SKM-1 (cell line): Measurements from ENCODE around the gene NDUFAF3.
A peak's percentile ranks its signal among the peaks of the same experiment; 100 is the strongest.

Experiments
- DNase-seq: peaks from one replicate; lab custom pipeline; 2025; ENCODE audit not compliant: unreplicated experiment; lab: John Stamatoyannopoulos, UW

NDUFAF3 gene, protein sequence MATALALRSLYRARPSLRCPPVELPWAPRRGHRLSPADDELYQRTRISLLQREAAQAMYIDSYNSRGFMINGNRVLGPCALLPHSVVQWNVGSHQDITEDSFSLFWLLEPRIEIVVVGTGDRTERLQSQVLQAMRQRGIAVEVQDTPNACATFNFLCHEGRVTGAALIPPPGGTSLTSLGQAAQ

DNA sequence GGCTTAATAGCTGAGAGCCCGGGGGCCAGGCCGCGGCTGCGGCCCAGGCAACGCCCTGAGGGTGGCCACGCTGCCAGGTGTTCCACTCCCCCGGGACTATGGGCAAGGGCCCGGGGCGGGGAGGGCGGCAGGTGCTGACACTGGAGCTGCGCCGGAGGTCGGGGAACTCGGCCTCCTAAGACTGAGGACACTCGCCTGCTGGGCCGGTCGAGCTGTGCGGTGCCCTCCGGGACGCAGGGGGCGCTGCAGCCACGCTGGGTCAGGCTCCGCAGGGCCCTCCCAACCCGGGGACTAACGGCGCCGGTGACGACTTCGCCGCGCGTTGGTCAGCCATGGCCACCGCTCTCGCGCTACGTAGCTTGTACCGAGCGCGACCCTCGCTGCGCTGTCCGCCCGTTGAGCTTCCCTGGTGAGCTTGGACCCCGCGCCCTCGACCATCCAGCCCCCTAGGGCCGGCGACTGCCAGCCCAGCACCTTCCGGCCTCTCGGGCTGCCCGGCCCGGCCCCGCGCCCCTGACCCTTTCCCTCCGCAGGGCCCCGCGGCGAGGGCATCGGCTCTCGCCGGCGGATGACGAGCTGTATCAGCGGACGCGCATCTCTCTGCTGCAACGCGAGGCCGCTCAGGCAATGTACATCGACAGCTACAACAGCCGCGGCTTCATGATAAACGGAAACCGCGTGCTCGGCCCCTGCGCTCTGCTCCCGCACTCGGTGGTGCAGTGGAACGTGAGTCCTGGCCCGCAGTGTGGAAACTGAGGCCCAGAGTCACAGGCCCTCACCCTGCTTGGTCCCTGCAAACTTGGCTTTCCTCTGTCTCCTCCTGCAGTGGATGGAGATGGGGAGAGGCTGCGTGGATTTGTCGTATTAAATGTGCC is at the start of gene NDUFAF3:
Gene NDUFAF3 (plus strand): TSS at position 309 of the 875 bp plus-strand sequence. CDS start 24 bp downstream, at position 333.
- peak; percentile 56 for DNase-seq

DNA sequence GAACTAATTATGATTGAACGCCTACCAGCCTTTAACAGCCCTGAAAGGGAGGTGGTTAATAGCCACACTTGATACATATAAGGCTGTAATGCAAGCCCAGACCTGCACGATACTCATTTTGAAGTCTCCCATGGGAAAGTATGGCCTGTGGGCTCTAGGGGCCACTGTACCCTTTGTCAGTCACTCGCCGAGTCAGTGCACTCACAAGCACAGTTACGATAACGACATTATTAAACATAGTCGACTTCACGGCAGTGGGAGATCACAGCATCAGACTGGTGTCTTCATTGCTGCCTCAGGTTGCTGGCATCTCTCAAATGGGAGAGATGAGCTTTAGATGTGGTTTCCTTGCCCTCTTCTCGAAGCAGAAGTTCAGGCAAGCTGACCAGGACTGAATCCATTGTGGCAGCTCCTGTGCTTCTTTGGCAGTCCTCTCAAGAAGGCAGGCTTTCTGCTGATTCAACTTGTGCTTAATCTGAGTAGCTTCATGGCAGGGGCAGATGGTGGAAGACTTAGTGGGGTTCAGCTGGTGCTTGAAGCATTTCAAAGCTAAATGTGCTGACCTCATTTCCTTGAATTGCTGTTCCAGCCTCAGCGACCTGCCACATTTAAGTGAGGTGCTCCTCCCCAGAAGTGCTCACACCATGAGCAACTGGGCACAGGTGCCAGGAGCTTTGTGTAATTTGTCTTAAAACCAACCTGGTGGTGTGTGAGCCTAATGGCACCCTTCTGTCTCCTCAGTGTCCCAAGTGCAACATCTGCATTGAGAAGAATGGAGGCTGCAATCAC is 47.7 kb upstream of the NDUFAF3 start:
- no peak for DNase-seq

DNA sequence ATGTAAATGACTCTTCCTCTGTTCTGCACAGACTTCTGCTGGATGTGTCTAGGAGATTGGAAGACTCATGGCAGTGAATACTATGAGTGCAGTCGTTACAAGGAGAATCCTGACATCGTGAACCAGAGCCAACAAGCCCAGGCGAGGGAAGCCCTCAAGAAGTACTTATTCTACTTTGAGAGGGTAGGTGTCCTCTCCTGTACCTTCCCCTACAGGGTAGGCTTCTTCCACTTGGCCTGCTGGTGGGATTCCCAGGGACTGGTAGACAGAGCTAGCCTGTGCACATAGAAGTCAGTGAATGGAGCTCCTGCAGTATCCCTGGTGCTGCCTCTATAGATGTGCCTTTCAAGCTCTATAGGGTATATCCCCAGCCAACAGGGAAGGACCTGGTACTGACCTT is 42.5 kb upstream of the NDUFAF3 start:
- DNase-seq, result no peak

DNA sequence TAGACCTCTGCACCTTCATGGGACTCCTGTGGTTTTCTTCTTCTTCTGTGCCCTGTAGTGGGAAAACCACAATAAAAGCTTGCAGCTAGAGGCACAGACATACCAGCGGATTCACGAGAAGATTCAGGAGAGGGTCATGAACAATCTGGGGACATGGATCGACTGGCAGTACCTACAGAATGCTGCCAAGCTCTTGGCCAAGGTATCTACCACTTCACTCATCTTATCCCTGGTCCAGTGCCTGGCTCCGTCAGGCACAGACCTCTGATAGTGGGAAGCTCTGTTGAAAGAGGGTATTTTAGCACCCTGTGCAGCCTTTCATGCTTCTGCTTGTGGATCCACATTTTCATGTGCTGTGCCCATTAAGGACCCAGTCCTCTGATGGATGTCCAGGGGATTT is 41.6 kb upstream of the NDUFAF3 start:
- DNase-seq, result no peak

DNA sequence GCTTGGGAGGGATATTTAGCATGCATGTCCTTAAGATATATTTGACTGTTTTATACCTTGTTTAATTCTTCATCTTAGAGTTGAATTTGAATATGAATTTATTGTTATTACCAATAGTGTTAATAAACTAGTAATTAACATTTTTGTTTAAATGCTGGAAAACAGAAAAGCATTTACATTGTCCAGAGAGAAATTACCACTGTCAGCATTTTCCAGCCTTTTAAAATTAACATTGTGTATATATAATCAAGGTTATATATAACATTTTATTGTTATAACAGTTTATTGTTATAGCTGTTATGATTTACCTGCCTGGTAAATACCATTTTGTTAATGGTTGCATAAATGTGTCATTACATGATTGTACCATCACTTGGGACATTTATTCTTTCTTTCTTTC is 39.9 kb upstream of the NDUFAF3 start:
- no peak for DNase-seq

DNA sequence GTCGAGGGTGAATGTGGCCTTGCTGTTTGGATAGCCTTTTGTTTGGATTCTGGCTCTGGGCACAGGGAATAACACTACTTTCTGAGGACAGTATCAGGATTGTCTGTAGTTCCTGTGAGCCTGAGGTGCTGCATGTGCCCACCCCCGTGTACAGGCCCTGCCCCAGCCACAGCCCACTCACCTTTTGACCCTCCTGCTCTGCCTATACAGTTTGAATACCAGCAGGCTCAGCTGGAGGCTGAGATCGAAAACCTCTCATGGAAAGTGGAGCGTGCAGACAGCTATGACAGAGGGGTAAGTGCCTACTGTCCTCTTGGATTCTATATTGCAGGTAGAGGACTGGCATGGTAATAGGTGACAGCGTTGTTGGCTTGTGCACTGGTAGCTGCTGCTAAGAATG is 39.2 kb upstream of the NDUFAF3 start:
- DNase-seq, result no peak

DNA sequence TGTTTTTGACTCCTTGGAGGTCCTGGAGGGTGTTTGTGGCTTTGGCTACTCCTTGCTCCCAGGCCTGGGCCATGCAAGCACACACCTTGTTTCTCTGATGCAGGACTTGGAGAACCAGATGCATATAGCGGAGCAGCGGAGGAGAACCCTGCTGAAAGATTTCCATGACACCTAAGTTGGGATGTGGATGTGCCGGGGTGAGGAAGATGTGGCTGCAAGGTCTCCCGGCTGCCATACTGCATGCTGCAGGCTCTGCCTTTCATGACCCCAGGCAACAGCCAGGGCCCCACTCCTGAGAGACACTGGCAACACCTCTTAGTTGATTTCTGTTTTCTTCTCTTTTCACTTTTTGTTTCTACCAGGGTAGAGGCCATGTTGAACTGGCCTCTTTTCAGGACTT is 38.8 kb upstream of the NDUFAF3 start:
- DNase-seq, result no peak

DNA sequence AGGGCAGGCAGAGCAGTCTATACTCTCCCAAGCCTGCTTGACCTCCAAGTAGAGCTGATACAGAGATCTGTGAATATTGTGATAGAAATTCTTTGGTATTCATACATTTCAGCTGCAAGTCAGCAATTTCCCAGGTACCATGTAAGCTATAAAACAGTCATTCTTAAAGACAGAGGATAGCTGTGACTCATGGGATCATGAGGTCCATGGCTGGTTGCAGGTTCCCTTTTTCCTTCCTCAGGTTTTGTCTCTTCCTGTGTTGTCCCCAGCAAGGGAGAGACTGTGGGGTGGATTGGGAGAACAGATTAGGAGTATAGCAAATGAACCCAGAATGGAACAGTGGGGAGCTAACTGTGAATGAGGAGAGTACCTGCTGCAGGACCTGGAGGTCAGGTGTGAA is 37.3 kb upstream of the NDUFAF3 start:
- DNase-seq, result no peak

DNA sequence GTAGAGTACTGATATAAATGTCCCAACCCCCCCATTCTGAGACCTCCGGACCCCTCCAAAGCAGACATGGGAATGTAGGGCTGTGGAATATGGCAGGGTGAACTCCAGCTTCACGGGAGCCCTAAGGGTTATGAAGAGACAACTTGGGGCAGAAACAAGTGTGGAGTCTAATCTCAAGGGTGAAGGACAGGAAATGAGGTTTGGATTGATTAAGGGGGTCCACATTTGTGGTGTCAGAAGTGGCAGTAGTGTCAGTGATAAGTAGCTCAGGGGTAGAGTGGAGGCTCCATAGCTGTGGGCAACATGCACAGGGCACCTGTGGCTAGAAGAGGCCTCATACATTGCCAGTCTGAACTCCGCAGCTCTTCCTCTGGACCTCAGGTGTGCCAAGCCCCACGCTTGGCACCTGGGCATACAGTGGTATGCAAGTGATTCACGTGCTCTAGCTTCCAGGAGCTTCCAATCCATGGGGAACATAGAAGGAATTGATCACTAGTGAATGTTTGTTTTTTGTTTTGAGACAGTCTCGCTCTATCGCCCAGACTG is 36.0 kb upstream of the NDUFAF3 start:
- no peak for DNase-seq

DNA sequence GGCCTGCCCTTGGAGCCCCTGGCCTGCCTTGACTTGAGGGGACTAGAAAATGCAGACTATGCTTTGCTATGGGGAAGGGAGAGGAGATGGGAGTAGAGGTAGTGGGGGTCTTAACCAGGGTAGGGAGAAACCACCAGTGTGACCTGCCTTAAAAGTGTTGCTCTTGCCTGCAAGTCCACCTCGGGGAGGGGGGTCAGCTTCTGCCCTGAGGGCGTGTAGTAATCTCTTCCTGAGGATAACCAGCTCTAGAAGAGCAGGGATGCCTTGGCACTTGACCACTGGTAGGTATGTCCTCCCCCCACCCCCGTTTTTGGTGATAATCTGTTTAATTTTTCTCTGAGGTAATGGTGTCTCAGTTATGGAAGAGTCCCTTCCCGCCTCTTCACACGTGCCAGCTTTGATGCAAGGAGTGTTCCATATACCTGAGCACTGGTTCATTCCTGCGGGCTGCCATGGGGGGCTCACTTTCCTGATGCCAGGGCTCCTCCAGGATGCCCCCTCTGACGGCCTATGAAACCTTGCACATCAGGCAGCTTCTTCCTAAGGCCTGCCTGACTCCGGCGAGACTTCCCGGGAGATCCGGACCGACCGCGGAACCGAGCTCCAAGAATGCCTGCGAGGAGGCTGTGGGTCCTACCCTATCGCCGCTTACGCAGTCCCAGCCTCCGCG is 32.7 kb upstream of the NDUFAF3 start:
- DNase-seq, result no peak

DNA sequence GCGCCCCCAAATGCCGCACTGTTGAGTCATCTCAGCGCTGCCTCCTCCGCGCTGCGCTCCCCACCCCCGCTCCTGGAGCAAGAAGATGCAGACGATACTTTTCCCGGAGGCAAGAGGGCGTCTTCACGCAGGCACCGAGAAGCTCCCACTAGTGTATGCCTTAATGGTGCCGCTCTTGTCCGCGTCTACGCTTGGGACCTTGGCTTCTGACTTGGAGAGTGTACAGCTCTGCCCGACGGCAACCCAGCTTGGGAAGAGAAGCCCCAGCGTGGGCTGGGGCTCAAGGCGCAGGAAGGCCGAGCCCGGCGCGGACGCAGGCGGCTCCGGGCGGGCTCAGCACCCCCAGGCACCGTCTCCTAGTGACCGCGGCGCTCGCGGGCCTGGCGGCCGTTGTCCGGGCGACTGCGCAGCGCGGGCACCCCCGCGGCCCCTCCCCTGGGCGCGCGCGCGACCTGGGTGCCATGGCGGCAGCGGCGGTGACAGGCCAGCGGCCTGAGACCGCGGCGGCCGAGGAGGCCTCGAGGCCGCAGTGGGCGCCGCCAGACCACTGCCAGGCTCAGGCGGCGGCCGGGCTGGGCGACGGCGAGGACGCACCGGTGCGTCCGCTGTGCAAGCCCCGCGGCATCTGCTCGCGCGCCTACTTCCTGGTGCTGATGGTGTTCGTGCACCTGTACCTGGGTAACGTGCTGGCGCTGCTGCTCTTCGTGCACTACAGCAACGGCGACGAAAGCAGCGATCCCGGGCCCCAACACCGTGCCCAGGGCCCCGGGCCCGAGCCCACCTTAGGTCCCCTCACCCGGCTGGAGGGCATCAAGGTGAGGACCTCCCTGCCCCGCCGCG is 31.9 kb upstream of the NDUFAF3 start, which contains the start of gene P4HTM:
Gene P4HTM (plus strand): TSS at position 446 of the 840 bp plus-strand sequence. CDS start 16 bp downstream, at position 462.
- DNase-seq, result peak; percentile 21

DNA sequence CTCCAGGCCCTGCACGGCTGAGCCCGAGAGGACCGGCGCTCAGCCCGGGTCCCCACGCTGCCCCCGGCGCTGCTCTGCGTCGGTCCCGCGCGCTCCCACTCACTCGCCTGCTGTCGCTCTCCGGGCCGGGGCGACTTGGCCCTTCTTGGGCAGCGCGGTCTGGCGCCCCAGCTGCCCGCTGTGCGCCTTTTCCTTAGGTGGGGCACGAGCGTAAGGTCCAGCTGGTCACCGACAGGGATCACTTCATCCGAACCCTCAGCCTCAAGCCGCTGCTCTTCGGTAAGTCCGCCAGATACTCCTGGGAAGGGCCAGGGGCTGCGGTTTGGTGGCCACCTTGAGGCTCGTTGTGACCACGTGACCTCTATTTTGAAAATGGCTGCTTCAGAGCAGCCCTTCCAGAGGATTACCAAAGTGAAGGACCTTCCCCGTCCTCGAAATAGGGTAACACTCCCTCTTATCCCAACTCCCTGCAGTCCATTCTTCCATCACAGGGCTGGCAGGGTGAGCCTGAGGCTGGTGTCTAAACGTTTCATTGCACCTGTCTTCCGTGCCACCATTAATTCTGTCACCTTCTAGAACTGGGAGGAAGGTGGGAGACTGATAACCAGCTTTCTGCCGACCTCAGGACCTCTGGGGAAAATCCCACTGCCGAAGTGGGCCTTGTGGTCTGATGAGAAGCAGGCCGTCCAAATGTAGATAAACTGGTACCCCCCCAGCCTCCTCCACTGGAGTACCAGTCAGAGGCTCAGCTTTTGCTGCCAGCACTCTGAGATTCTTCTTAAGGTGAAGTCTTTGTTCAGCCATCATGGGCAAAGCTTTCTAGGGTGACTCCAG is 31.1 kb upstream of the NDUFAF3 start:
- DNase-seq, result no peak

DNA sequence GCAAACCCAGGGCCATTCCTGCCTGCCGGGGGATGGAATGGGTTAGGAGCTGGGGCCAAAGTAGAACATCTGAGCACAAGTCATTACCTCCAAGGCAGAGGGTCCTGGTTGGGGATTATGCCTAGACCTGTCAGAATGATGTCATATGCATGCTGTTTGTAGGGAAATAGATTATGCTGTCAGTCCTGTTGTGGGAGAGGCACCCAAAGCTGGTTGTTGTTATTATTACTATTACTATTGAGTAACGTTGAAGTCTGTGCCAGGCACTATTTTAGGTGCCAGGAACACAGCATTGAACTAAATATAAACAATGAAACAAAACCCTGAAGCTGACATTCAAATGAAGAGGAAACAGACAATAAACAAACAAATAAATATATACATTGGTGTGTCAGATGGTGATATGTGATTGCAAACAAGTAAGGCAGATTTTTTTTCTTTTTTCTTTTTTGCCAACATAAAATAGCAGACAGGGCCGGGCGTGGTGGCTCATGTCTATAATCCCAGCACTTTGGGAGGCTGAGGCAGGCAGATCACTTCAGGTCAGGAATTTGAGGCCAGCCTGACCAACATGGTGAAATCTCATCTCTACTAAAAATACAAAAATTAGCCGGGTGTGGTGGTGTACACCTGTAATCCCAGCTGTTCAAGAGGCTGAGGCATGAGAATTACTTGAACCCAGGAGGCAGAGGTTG is 29.9 kb upstream of the NDUFAF3 start:
- no peak for DNase-seq

DNA sequence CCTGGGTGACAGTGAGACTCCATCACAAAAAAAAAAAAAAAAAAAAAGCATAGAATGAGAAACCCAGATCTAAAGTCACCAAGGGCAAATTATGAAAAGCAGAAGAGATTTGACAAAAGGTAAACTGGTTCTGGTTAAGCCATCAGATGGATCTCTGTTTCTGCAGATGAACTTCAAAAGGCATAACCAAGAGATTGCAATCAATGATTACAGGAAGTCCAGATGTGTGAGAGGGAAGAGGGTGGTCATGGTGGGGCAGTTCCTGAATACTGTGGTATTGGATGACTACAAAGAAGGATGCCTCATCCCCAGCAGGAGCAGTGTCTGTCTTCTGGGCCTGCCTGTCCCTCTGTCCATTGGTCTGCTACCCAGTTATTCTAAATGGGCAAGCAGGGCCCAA is 28.1 kb upstream of the NDUFAF3 start:
- DNase-seq, result no peak

DNA sequence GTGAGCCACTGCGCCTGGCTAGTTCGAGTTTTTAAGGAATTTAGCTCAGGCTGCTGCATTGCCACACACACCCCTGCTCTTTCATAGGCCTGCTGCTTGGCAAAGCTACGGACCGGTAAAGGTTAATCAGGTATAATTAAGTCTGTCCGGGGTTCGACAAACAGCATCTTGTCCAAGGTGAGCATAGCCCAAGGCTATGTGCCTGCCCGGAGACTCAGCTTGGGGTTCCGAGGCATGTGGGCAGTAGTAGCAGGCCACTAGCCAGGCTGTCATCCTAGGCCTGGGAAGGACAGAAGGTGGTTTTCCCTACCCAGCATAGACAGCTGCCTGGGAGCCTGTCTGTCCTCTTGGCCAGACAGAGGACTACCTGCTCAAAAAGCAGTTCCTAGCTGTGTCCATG is 25.3 kb upstream of the NDUFAF3 start:
- no peak for DNase-seq

DNA sequence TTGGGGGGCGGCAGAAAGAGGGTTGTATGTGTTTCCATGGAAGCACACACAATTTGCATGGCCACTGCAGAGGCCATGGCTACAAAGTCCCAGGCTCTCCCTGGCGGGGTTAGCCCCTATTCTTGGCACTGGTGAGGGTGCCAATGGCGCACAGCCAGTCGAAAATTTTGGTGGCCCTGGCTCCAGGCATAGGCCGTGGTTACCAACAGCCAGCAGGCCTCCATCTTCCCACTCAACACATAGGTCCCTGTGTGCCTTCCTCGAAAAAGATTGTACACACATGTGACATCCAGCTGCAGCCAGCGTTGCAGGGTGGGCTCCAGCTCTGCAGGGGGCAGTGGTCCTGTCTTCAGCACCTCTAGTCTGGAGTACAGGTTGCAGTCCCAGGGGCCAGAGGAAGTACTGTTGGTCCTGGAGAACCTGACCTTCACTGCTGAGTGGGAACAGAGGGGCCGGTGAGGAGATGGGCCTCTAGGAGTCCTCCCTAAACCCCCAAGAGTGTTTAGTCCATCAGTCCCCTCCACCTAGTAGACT is 24.8 kb upstream of the NDUFAF3 start:
- DNase-seq, result no peak

DNA sequence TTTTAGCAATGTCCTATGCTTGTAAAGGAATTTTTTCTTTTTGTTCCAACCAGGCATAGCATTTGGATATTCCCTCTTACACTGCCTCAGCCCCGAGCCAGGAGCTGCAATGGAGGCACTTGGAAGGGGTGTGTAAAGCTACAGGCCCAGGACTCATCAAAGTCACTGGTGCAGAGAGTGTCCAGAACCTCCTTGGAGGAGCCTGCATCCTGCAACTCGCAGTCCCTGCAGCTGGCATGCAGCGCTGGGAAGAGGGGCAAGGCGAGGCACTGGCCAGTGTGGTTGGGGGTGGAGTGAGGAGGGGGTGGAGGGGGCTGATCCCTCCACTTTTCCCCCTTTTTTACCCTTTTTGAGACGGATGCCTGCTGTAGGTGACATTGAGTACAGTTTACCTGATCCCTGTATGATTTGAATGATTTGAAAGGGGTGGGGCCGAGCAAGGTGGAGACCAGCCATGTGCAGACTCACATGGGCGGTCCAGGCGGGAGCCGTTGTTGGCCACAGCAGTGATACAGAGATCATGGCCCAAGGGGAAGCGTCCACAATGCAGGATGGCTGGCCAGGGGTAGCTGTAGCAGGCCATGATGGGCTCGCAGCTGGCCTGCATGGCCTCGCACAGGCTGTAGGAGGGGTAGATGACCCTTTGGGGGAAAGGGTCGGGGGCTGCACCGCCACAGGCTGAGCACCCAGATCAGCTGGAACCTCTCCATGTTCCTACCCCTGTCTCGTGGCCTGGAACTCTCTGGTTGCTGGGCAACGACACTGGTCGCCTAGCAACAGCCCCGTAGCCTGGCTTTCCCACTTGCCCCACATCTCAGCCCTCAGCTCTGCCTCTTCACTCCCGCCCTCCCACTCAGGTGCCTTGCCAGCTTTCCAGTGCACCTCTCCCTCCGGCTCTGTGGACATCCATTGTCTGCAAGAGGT is 23.9 kb upstream of the NDUFAF3 start:
- DNase-seq, result no peak
